ENCODE measurements around the gene IFI30. TPM values are rescaled to one million over a fixed set of nuclear protein-coding genes. Genes with fewer than 3 reads are reported as not detected.
A peak's percentile ranks its signal among the peaks of the same experiment; 100 is the strongest.

The IFI30 gene
- total and polyA plus RNA-seq, 2 donors (not counting 3 experiments of a cell fraction or from before 2014, with no cell fraction given) = 1.1 to 1.6 TPM

DNA sequence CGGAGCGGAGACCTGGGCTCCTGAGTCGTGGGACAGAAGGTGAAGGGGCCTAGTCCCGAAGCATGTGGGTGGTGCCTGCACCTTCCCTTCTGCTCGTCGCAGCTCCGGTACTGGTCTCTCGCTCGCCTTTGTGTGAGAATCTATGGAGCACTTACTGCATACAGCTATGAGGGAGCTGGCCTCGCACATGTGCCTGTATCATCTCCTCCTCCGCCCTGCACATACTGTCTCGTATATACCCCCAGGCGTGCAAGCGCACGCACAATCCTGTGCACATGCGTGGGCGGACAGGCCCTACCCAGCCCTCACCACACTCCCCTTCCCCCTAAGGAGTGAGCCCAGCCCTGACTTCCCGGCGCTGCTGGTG, 12.0 kb upstream of the IFI30 start:
- ChIA-PET CTCF (interaction anchor here (1.0 to 2.5 kb wide), 4 partner anchors 24 to 93 kb away, joined by 3 to 25 read pairs (median 10); no protein-coding TSS in a partner anchor), POLR2A (no interaction called here)
- TF ChIP-seq, protein P1, sequence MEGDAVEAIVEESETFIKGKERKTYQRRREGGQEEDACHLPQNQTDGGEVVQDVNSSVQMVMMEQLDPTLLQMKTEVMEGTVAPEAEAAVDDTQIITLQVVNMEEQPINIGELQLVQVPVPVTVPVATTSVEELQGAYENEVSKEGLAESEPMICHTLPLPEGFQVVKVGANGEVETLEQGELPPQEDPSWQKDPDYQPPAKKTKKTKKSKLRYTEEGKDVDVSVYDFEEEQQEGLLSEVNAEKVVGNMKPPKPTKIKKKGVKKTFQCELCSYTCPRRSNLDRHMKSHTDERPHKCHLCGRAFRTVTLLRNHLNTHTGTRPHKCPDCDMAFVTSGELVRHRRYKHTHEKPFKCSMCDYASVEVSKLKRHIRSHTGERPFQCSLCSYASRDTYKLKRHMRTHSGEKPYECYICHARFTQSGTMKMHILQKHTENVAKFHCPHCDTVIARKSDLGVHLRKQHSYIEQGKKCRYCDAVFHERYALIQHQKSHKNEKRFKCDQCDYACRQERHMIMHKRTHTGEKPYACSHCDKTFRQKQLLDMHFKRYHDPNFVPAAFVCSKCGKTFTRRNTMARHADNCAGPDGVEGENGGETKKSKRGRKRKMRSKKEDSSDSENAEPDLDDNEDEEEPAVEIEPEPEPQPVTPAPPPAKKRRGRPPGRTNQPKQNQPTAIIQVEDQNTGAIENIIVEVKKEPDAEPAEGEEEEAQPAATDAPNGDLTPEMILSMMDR (IDR thresholded peaks at IDR 0.05; ENCODE audit: extremely low read depth in 1 of 2, insufficient read depth in 1 of 2, low read depth in 1 of 2, low read length in 2 of 2) = no peak
- TF ChIP-seq POLR2AphosphoS5 (IDR thresholded peaks at IDR 0.05; ENCODE audit: insufficient read depth, low read depth, low read length) (no peak), POLR2A (IDR thresholded peaks at IDR 0.05; ENCODE audit: low read depth, low read length) (no peak), FOS (IDR thresholded peaks at IDR 0.05; ENCODE audit: borderline replicate concordance, insufficient read depth, low read length) (no peak), GATA2 (IDR thresholded peaks at IDR 0.05; ENCODE audit: insufficient read depth, insufficient read length, low read depth, low read length) (no peak)

DNA sequence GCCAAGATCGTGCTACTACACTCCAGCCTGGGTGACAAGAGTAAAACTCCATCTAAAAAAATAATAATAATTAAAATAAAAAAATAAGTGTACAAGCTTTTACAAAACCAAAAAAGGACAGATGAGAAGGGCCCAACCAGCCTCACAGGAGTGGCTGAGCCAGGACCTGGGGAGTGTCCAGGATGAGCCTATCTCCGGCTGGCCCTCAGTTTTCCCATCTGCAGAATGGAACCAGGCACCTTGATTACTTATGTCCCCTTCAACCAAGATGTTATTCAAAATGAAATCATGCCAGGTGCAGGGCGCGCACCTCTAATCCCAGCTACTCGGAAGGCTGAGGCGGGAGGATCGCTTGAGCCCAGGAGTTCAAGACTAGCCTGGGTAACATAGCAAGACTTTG, 9.5 kb upstream of the IFI30 start:
- DNase-seq (ENCODE audit: low read depth, low spot score) (no peak), FAIRE-seq (no peak)
- Histone ChIP-seq H2AFZ (ENCODE audit: low read depth, low read length) (no peak overlapping the region), H3K9me1 (replicated peaks; ENCODE audit: control insufficient read depth, extremely low read depth, insufficient read depth, low read length) (no peaks in the 10 kb centered on the region), H3K36me3 (ENCODE audit: control insufficient read depth in 2 of 2, extremely low read depth in 1 of 2, insufficient read depth in 2 of 2, low read length in 2 of 2) (peaks cover 8 to 43% of the 10 kb centered on the region in 2 experiments), H4K20me1 (replicated peaks; ENCODE audit: control insufficient read depth, extremely low read depth, insufficient read depth, low read length) (no peaks in the 10 kb centered on the region), H3K27me3 (ENCODE audit: control insufficient read depth in 2 of 2, insufficient read depth in 2 of 2, low read length in 2 of 2) (no peaks in the 10 kb centered on the region), H3K4me1 (ENCODE audit: control insufficient read depth, extremely low read depth, insufficient read depth, low read length) (peaks cover 5% of the 10 kb centered on the region), H3K9me3 (replicated peaks; ENCODE audit: control insufficient read depth, insufficient read depth, low read length) (no peaks in the 10 kb centered on the region), H3K4me2 (ENCODE audit: insufficient read depth, low read length) (no peak overlapping the region), H3K79me2 (ENCODE audit: control insufficient read depth, insufficient read depth, low read length) (no peaks in the 10 kb centered on the region), H3K4me3 (replicated peaks in 1 of 3; ENCODE audit: insufficient read depth in 1 of 3, low read depth in 1 of 3, low read length in 3 of 3) (no peak overlapping the region), H3K9ac (replicated peaks; ENCODE audit: extremely low read depth, insufficient read depth, low read length) (no peak overlapping the region), H3K27ac (ENCODE audit: insufficient read depth, low read depth, low read length) (no peak overlapping the region)
- ChIA-PET POLR2A (no interaction called here), CTCF (interaction anchor here (0.8 to 6.0 kb wide), 3 partner anchors 10 to 88 kb away, joined by 3 to 138 read pairs (median 3); partner anchors contain the start of gene IFI30)
- intact Hi-C loops (cut with micrococcal nuclease) = no loop called here
- dilution Hi-C loops (cut with MboI; ENCODE audit: extremely low pct_ligation_motif_present, low sequenced_read_pairs) = no loop called here
- BruUV-seq (replicated peaks) = no TSS peak
- TF ChIP-seq MYC (IDR thresholded peaks at IDR 0.05; ENCODE audit: low read depth, low read length) = no peak
- no peak for TF ChIP-seq JUN (IDR thresholded peaks at IDR 0.05; ENCODE audit: borderline replicate concordance, insufficient read depth, insufficient read length, low read depth)
- no peak for TF ChIP-seq POLR2A (IDR thresholded peaks at IDR 0.05; ENCODE audit: low read depth, low read length)
- TF ChIP-seq, protein P2, sequence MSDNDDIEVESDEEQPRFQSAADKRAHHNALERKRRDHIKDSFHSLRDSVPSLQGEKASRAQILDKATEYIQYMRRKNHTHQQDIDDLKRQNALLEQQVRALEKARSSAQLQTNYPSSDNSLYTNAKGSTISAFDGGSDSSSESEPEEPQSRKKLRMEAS (IDR thresholded peaks at IDR 0.05; ENCODE audit: insufficient read depth, insufficient read length) = no peak
- TF ChIP-seq POLR2AphosphoS5 (IDR thresholded peaks at IDR 0.05; ENCODE audit: insufficient read depth, low read depth, low read length) = no peak
- no peak for TF ChIP-seq FOS (IDR thresholded peaks at IDR 0.05; ENCODE audit: borderline replicate concordance, insufficient read depth, low read length)
- no peak for TF ChIP-seq EZH2 (IDR thresholded peaks at IDR 0.05; ENCODE audit: borderline replicate concordance, low read depth, low read length, severe bottlenecking)
- TF ChIP-seq, protein P1 (IDR thresholded peaks at IDR 0.05; ENCODE audit: extremely low read depth in 1 of 2, insufficient read depth in 1 of 2, low read depth in 1 of 2, low read length in 2 of 2) = no peak
- no peak for TF ChIP-seq GATA2 (IDR thresholded peaks at IDR 0.05; ENCODE audit: insufficient read depth, insufficient read length, low read depth, low read length)

More for the DNA sequence above, 12.0 kb upstream of the IFI30 start:
- dilution Hi-C loops (cut with MboI; ENCODE audit: extremely low pct_ligation_motif_present, low sequenced_read_pairs) (no loop called here), intact Hi-C loops (cut with micrococcal nuclease) (no loop called here)
- DNase-seq (ENCODE audit: low read depth, low spot score) (no peak), FAIRE-seq (no peak)
- H3K9me1 ChIP-seq (replicated peaks; ENCODE audit: control insufficient read depth, extremely low read depth, insufficient read depth, low read length) = no peaks in the 10 kb centered on the region
- no peak overlapping the region for H3K4me3 ChIP-seq (replicated peaks in 1 of 3; ENCODE audit: insufficient read depth in 1 of 3, low read depth in 1 of 3, low read length in 3 of 3)
- H3K4me1 ChIP-seq (ENCODE audit: control insufficient read depth, extremely low read depth, insufficient read depth, low read length) = peaks cover 14% of the 10 kb centered on the region
- H3K9me3 ChIP-seq (replicated peaks; ENCODE audit: control insufficient read depth, insufficient read depth, low read length) = no peaks in the 10 kb centered on the region
- BruUV-seq (replicated peaks) = no TSS peak
- H4K20me1 ChIP-seq (replicated peaks; ENCODE audit: control insufficient read depth, extremely low read depth, insufficient read depth, low read length) = no peaks in the 10 kb centered on the region
- no peak overlapping the region for H2AFZ ChIP-seq (ENCODE audit: low read depth, low read length)
- peak overlapping the region; percentile 51 for H3K4me2 ChIP-seq (ENCODE audit: insufficient read depth, low read length)
- peaks cover 0 to 30% of the 10 kb centered on the region in 2 experiments for H3K36me3 ChIP-seq (ENCODE audit: control insufficient read depth in 2 of 2, extremely low read depth in 1 of 2, insufficient read depth in 2 of 2, low read length in 2 of 2)
- no peak overlapping the region for H3K9ac ChIP-seq (replicated peaks; ENCODE audit: extremely low read depth, insufficient read depth, low read length)
- H3K27me3 ChIP-seq (ENCODE audit: control insufficient read depth in 2 of 2, insufficient read depth in 2 of 2, low read length in 2 of 2) = no peaks in the 10 kb centered on the region
- no peak overlapping the region for H3K27ac ChIP-seq (ENCODE audit: insufficient read depth, low read depth, low read length)
- no peaks in the 10 kb centered on the region for H3K79me2 ChIP-seq (ENCODE audit: control insufficient read depth, insufficient read depth, low read length)

Data from endothelial cell of umbilical vein (primary cell).